ENCODE measurements around the gene ZNF414.

ZNF414 gene

GRCh38 chr19:8487137-8487851 is 26.7 kb downstream of the ZNF414 start:
- Histone ChIP-seq H3K9me3 (replicated peaks; ENCODE audit: low read length) (no peaks in the 10 kb centered on the region), H3K9ac (ENCODE audit: low read depth, low read length) (no peak overlapping the region), H3K27me3 (ENCODE audit: control insufficient read depth, insufficient read depth, low read length) (no peaks in the 10 kb centered on the region), H3K4me1 (ENCODE audit: control insufficient read depth, insufficient read depth, low read length) (no peaks in the 10 kb centered on the region), H3K4me3 (ENCODE audit: low read length) (no peak overlapping the region), H3K36me3 (ENCODE audit: insufficient read depth, low read length) (peaks cover 77% of the 10 kb centered on the region), H3K4me2 (ENCODE audit: low read length) (no peak overlapping the region)

- H3K4me1 ChIP-seq (ENCODE audit: control insufficient read depth, insufficient read depth, low read length), result no peaks in the 10 kb centered on the region
- H3K9me3 ChIP-seq (replicated peaks; ENCODE audit: low read length), result no peaks in the 10 kb centered on the region
- no peak overlapping the region for H3K4me3 ChIP-seq (ENCODE audit: low read length)
- no peak overlapping the region for H3K4me2 ChIP-seq (ENCODE audit: low read length)
- H3K36me3 ChIP-seq (ENCODE audit: insufficient read depth, low read length), result peaks cover 79% of the 10 kb centered on the region
- no peaks in the 10 kb centered on the region for H3K27me3 ChIP-seq (ENCODE audit: control insufficient read depth, insufficient read depth, low read length)
- H3K9ac ChIP-seq (ENCODE audit: low read depth, low read length), result no peak overlapping the region
These were observed 27.3 kb downstream of the ZNF414 start for GRCh38 chr19:8486661-8487136.

- H3K9ac ChIP-seq (ENCODE audit: low read depth, low read length), result no peak overlapping the region
- H3K36me3 ChIP-seq (ENCODE audit: insufficient read depth, low read length), result peaks cover 88% of the 10 kb centered on the region
- no peaks in the 10 kb centered on the region for H3K27me3 ChIP-seq (ENCODE audit: control insufficient read depth, insufficient read depth, low read length)
These were observed 28.2 kb downstream of the ZNF414 start for GRCh38 chr19:8485561-8486371.

GRCh38 chr19:8484331-8484894 is 29.6 kb downstream of the ZNF414 start:
- no peak overlapping the region for H3K4me3 ChIP-seq (ENCODE audit: low read length)
- no peaks in the 10 kb centered on the region for H3K27me3 ChIP-seq (ENCODE audit: control insufficient read depth, insufficient read depth, low read length)
- H3K9ac ChIP-seq (ENCODE audit: low read depth, low read length), result no peak overlapping the region
- no peaks in the 10 kb centered on the region for H3K4me1 ChIP-seq (ENCODE audit: control insufficient read depth, insufficient read depth, low read length)
- H3K36me3 ChIP-seq (ENCODE audit: insufficient read depth, low read length), result peaks cover 81% of the 10 kb centered on the region
- H3K9me3 ChIP-seq (replicated peaks; ENCODE audit: low read length), result no peaks in the 10 kb centered on the region
- H3K4me2 ChIP-seq (ENCODE audit: low read length), result no peak overlapping the region

More at GRCh38 chr19:8485561-8486371, 28.2 kb downstream of the ZNF414 start:
- H3K4me2 ChIP-seq (ENCODE audit: low read length), result no peak overlapping the region
- no peak overlapping the region for H3K4me3 ChIP-seq (ENCODE audit: low read length)
- H3K4me1 ChIP-seq (ENCODE audit: control insufficient read depth, insufficient read depth, low read length), result no peaks in the 10 kb centered on the region
- H3K9me3 ChIP-seq (replicated peaks; ENCODE audit: low read length), result no peaks in the 10 kb centered on the region

- Histone ChIP-seq H3K27me3 (ENCODE audit: control insufficient read depth, insufficient read depth, low read length) (no peaks in the 10 kb centered on the region), H3K4me2 (ENCODE audit: low read length) (no peak overlapping the region), H3K4me3 (ENCODE audit: low read length) (no peak overlapping the region), H3K4me1 (ENCODE audit: control insufficient read depth, insufficient read depth, low read length) (no peaks in the 10 kb centered on the region), H3K9me3 (replicated peaks; ENCODE audit: low read length) (no peaks in the 10 kb centered on the region), H3K9ac (ENCODE audit: low read depth, low read length) (no peak overlapping the region), H3K36me3 (ENCODE audit: insufficient read depth, low read length) (peaks cover 78% of the 10 kb centered on the region)
These were observed 30.8 kb downstream of the ZNF414 start for GRCh38 chr19:8483165-8483564.

GRCh38 chr19:8482696-8483095 is 31.3 kb downstream of the ZNF414 start:
- no peak overlapping the region for H3K9ac ChIP-seq (ENCODE audit: low read depth, low read length)
- no peak overlapping the region for H3K4me2 ChIP-seq (ENCODE audit: low read length)
- H3K9me3 ChIP-seq (replicated peaks; ENCODE audit: low read length), result no peaks in the 10 kb centered on the region
- H3K36me3 ChIP-seq (ENCODE audit: insufficient read depth, low read length), result peaks cover 77% of the 10 kb centered on the region
- H3K27me3 ChIP-seq (ENCODE audit: control insufficient read depth, insufficient read depth, low read length), result no peaks in the 10 kb centered on the region
- no peaks in the 10 kb centered on the region for H3K4me1 ChIP-seq (ENCODE audit: control insufficient read depth, insufficient read depth, low read length)
- H3K4me3 ChIP-seq (ENCODE audit: low read length), result no peak overlapping the region

- Histone ChIP-seq H3K4me3 (ENCODE audit: low read length) (no peak overlapping the region), H3K9me3 (replicated peaks; ENCODE audit: low read length) (no peaks in the 10 kb centered on the region), H3K4me2 (ENCODE audit: low read length) (no peak overlapping the region), H3K36me3 (ENCODE audit: insufficient read depth, low read length) (peaks cover 76% of the 10 kb centered on the region), H3K9ac (ENCODE audit: low read depth, low read length) (no peak overlapping the region), H3K27me3 (ENCODE audit: control insufficient read depth, insufficient read depth, low read length) (no peaks in the 10 kb centered on the region), H3K4me1 (ENCODE audit: control insufficient read depth, insufficient read depth, low read length) (no peaks in the 10 kb centered on the region)
These were observed 32.4 kb downstream of the ZNF414 start for GRCh38 chr19:8481616-8482015.

GRCh38 chr19:8481201-8481600 is 32.8 kb downstream of the ZNF414 start:
- H3K4me3 ChIP-seq (ENCODE audit: low read length), result no peak overlapping the region
- no peak overlapping the region for H3K9ac ChIP-seq (ENCODE audit: low read depth, low read length)
- H3K36me3 ChIP-seq (ENCODE audit: insufficient read depth, low read length), result peaks cover 72% of the 10 kb centered on the region
- no peaks in the 10 kb centered on the region for H3K27me3 ChIP-seq (ENCODE audit: control insufficient read depth, insufficient read depth, low read length)
- no peak overlapping the region for H3K4me2 ChIP-seq (ENCODE audit: low read length)
- no peaks in the 10 kb centered on the region for H3K9me3 ChIP-seq (replicated peaks; ENCODE audit: low read length)
- no peaks in the 10 kb centered on the region for H3K4me1 ChIP-seq (ENCODE audit: control insufficient read depth, insufficient read depth, low read length)

- no peak overlapping the region for H3K9ac ChIP-seq (ENCODE audit: low read depth, low read length)
- H3K36me3 ChIP-seq (ENCODE audit: insufficient read depth, low read length), result peaks cover 67% of the 10 kb centered on the region
- no peak overlapping the region for H3K4me2 ChIP-seq (ENCODE audit: low read length)
- H3K9me3 ChIP-seq (replicated peaks; ENCODE audit: low read length), result no peaks in the 10 kb centered on the region
- no peaks in the 10 kb centered on the region for H3K27me3 ChIP-seq (ENCODE audit: control insufficient read depth, insufficient read depth, low read length)
- H3K4me3 ChIP-seq (ENCODE audit: low read length), result no peak overlapping the region
- H3K4me1 ChIP-seq (ENCODE audit: control insufficient read depth, insufficient read depth, low read length), result no peaks in the 10 kb centered on the region
These were observed 35.4 kb downstream of the ZNF414 start for GRCh38 chr19:8478598-8478997.

GRCh38 chr19:8477889-8478288 is 36.1 kb downstream of the ZNF414 start:
- H3K27me3 ChIP-seq (ENCODE audit: control insufficient read depth, insufficient read depth, low read length), result no peaks in the 10 kb centered on the region
- H3K9ac ChIP-seq (ENCODE audit: low read depth, low read length), result no peak overlapping the region
- H3K9me3 ChIP-seq (replicated peaks; ENCODE audit: low read length), result no peaks in the 10 kb centered on the region
- H3K4me3 ChIP-seq (ENCODE audit: low read length), result no peak overlapping the region
- peaks cover 67% of the 10 kb centered on the region for H3K36me3 ChIP-seq (ENCODE audit: insufficient read depth, low read length)
- H3K4me1 ChIP-seq (ENCODE audit: control insufficient read depth, insufficient read depth, low read length), result no peaks in the 10 kb centered on the region
- no peak overlapping the region for H3K4me2 ChIP-seq (ENCODE audit: low read length)

GRCh38 chr19:8476524-8476923 is 37.4 kb downstream of the ZNF414 start:
- no peaks in the 10 kb centered on the region for H3K4me1 ChIP-seq (ENCODE audit: control insufficient read depth, insufficient read depth, low read length)
- H3K9me3 ChIP-seq (replicated peaks; ENCODE audit: low read length), result no peaks in the 10 kb centered on the region
- H3K4me2 ChIP-seq (ENCODE audit: low read length), result no peak overlapping the region
- H3K27me3 ChIP-seq (ENCODE audit: control insufficient read depth, insufficient read depth, low read length), result no peaks in the 10 kb centered on the region
- H3K9ac ChIP-seq (ENCODE audit: low read depth, low read length), result no peak overlapping the region
- no peak overlapping the region for H3K4me3 ChIP-seq (ENCODE audit: low read length)
- H3K36me3 ChIP-seq (ENCODE audit: insufficient read depth, low read length), result peaks cover 67% of the 10 kb centered on the region

Data from skeletal muscle satellite cell (primary cell).